AG04450 (cell line): ENCODE results near the gene GUCY2D. TPM values are rescaled to one million over a fixed set of nuclear protein-coding genes. Genes with fewer than 3 reads are reported as not detected.

Experiments
- CTCF ChIA-PET: fragments of 300-600, 350-600 bp; formaldehyde crosslinking; extraction: SDS; loops from one replicate; lab custom pipeline; 2022; ENCODE audit warnings: antibody characterized with exemption, inconsistent platforms; lab: Charles Lee
- POLR2A ChIA-PET: fragments of 350-600 bp; formaldehyde crosslinking; extraction: SDS; loops from one replicate; lab custom pipeline; 2021; ENCODE audit warnings: antibody characterized with exemption, inconsistent platforms; lab: Yijun Ruan, JAX
- DNase-seq: peaks from one replicate; pipeline ENCODE4 v3.0.0-alpha.2; 2011; ENCODE audit warnings: low read depth, low spot score
- H3K27ac ChIP-seq: one replicate; pipeline ENCODE4 v1.5.1; 2012; ENCODE audit warnings: low read depth, low read length, control low read depth
- H3K27me3 ChIP-seq: one replicate; pipeline ENCODE4 v1.6.0; 2012; ENCODE audit warnings: low read length; ENCODE audit not compliant: control insufficient read depth, insufficient read depth
- H3K4me3 ChIP-seq: 2 replicates; pipeline ENCODE4 v1.5.1; 2011; ENCODE audit warnings: mild to moderate bottlenecking, low read depth, low read length, control low read depth
- H3K9me3 ChIP-seq: 2 replicates; pipeline ENCODE4 v1.5.1; 2012; ENCODE audit warnings: low read length; ENCODE audit not compliant: control insufficient read depth, insufficient read depth
- CTCF ChIP-seq: IDR thresholded peaks from 2 replicates; pipeline ENCODE4 v1.5.1; 2011; ENCODE audit warnings: low read depth, low read length, control low read depth, inconsistent platforms
- polyA plus RNA-seq: library from polyadenylated mRNA; depleted of rRNA; stranded (reverse); fragments of >200 nt; gene quantifications from 2 replicates; pipeline ENCODE4 v1.2.3, GENCODE V29; 2011

The GUCY2D gene
- polyA plus RNA-seq, 1 experiment: not detected

GRCh38 chr17:8052256-8053252 is 50.1 kb downstream of the GUCY2D start:
- TF ChIP-seq CTCF: no peak
- Histone ChIP-seq H3K27me3 (peaks cover 16% of the 10 kb centered on the region), H3K9me3 (no peaks in the 10 kb centered on the region), H3K4me3 (no peak overlapping the region), H3K27ac (no peak overlapping the region)
- POLR2A ChIA-PET: no interaction called here
- no peak for DNase-seq
- CTCF ChIA-PET: no interaction called here

DNA sequence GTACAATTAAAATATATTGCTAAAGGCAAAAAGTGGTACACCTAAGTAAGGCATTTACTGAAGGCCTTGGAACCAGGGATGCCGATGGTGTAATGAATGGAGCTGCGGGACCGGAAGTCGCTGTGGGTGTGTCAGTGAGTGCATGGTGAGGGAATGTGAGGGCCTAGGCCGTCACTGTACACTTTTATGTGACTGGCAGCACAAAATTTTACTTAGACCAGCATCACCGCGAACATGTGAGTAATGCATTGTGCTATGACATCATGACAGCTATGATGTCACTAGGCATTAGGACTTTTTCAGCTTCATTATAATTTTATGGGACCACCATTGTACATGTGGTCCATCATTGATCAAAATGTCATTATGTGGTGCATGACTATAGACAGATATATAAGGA is 51.2 kb downstream of the GUCY2D start:
- Histone ChIP-seq H3K27me3 (peaks cover 10% of the 10 kb centered on the region), H3K9me3 (no peaks in the 10 kb centered on the region), H3K27ac (no peak overlapping the region), H3K4me3 (no peak overlapping the region)
- no peak for TF ChIP-seq CTCF
- DNase-seq: no peak
- ChIA-PET CTCF (no interaction called here), POLR2A (interaction anchor here (0.6 kb wide), 1 partner anchor 68 kb away, joined by 5 read pairs; no protein-coding TSS in a partner anchor)

DNA sequence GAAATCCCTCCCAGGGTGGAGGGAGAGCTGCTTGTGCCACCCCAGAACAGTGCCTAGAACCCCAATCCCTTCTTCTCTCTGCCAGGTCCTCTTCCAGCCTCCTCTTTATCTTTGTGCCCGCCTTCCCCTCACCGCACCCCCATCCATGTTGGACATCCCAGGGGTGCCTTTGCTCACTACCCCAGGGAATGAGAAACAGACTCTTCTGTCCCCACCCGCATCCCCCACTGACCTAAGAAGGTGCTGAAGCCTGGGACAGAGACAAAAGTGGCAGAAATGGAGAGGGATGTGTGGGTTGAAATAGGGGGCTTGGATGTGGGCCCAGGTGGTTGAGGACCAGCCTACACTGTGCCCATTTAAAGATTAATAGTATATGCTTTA is 53.4 kb downstream of the GUCY2D start:
- Histone ChIP-seq H3K27ac (no peak overlapping the region), H3K9me3 (no peaks in the 10 kb centered on the region), H3K4me3 (no peak overlapping the region), H3K27me3 (peaks cover 30% of the 10 kb centered on the region)
- DNase-seq: no peak
- ChIA-PET CTCF (interaction anchor here (0.9 to 4.3 kb wide), 8 partner anchors 14 to 234 kb away, joined by 3 to 22 read pairs (median 4); no protein-coding TSS in a partner anchor), POLR2A (no interaction called here)
- TF ChIP-seq CTCF: no peak

- ChIA-PET CTCF (interaction anchor here (0.6 to 7.0 kb wide), 22 partner anchors 9 to 234 kb away, joined by 3 to 124 read pairs (median 5); partner anchors contain the start of genes CNTROB and RNF227), POLR2A (interaction anchor here (1.0 kb wide), 1 partner anchor 143 kb away, joined by 4 read pairs; no protein-coding TSS in a partner anchor)
- Histone ChIP-seq H3K27me3 (peaks cover 35% of the 10 kb centered on the region), H3K27ac (no peak overlapping the region), H3K9me3 (no peaks in the 10 kb centered on the region), H3K4me3 (no peak overlapping the region)
- no peak for TF ChIP-seq CTCF
- peak; percentile 16 for DNase-seq
Observed at GRCh38 chr17:8056232-8056975, 54.0 kb downstream of the GUCY2D start.
